Loucy (cell line): ENCODE results near the gene ZSWIM5.

Source experiments
- CTCF ChIP-seq: fragments of 200-600 bp; sonication (generic); conservative IDR thresholded peaks from 2 replicates; pipeline ENCODE4 v1.5.1; 2014; ENCODE audit warnings: mild to moderate bottlenecking, antibody characterized with exemption, low read length
- EZH2phosphoT487 ChIP-seq: fragments of 200-600 bp; IDR thresholded peaks from 2 replicates; pipeline ENCODE4 v1.6.1; 2018; ENCODE audit warnings: antibody characterized with exemption, mild to moderate bottlenecking, moderate library complexity, borderline replicate concordance

DNA sequence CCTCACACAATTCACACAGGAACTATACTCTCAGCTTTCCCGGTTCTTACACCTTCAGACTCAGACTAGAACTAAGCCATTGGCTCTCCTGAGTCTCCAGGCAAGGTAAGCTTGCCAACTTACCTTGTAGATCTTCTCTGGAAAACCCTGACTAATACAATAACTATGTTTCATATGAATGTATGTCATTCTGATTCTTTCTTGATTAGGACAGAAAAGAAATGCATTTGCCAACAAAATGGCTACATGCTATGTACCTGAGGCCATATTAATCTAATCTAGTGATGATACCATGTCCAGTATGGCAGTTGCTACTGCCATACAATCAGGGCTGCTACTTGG lies 9.8 kb upstream of the ZSWIM5 start:
- TF ChIP-seq CTCF: no peak
- no peak for TF ChIP-seq EZH2phosphoT487
